ENCODE data around the gene IL24. TPM values are rescaled to one million over a fixed set of nuclear protein-coding genes. Genes with fewer than 3 reads are reported as not detected.
"Not testable (repeated sequence)": the region's sequence is repeated elsewhere in the genome, so short reads cannot be mapped to it uniquely, and the experiment has no call there.

The IL24 gene
- total RNA-seq, 1 experiment from 2014 or later = not detected

DNA sequence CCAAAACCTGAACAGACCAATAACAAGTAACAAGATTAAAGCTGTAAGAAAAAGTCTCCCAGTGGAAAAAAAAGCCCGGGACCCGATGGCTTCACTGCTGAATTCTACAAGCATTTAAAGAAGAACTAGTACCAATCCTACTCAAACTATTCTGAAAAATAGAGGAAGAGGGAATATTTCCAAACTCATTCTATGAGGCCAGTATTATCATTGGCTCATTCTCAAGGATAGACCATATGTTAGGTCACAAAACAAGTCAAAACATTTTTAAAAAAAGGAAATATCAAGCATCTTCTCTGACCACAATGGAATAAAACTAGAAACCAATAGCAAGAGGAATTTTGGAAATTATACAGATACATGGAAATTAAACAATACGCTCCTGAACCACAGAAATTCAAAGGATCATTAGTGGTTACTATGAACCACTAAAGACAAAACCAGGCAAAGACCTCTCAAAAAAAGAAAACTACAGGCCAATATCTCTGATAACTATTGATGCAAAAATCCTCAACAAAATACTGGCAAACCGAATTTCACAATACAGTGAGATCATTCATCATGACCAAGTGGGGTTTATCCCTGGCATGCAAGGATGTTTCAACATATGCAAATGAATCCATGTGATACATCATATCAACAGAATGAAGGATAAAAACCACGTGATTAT lies 45.8 kb upstream of the IL24 start:
- ATAC-seq = no peak
- TF ChIP-seq RAD21 (IDR thresholded peaks at IDR 0.05; ENCODE audit: low read depth) (no peak), SRF (IDR thresholded peaks at IDR 0.05; ENCODE audit: low read depth) (no peak), ATF3 (IDR thresholded peaks at IDR 0.05) (no peak), CBX3 (IDR thresholded peaks at IDR 0.05; ENCODE audit: low read depth) (no peak), JUND (IDR thresholded peaks at IDR 0.05) (no peak), CTCF (IDR thresholded peaks at IDR 0.05 in 2 of 3, conservative IDR thresholded peaks at IDR 0.05 in 1 of 3; ENCODE audit: borderline replicate concordance in 1 of 3, insufficient read depth in 1 of 3, low read depth in 2 of 3, low read length in 2 of 3) (no peak), EZH2 (IDR thresholded peaks at IDR 0.05) (no peak), ZFX (IDR thresholded peaks at IDR 0.05) (no peak), SP1 (IDR thresholded peaks at IDR 0.05; ENCODE audit: low read depth) (no peak), ELF1 (IDR thresholded peaks at IDR 0.05; ENCODE audit: borderline replicate concordance, low read depth) (no peak), TCF7L2 (IDR thresholded peaks at IDR 0.05; ENCODE audit: borderline replicate concordance, extremely low read depth, insufficient read depth, insufficient read length) (no peak), POLR2A (IDR thresholded peaks at IDR 0.05; ENCODE audit: borderline replicate concordance, extremely low read depth, insufficient read depth, insufficient read length) (no peak), YY1 (IDR thresholded peaks at IDR 0.05; ENCODE audit: extremely low read depth, insufficient replicate concordance, low read depth, low read length) (no peak), ZBTB33 (IDR thresholded peaks at IDR 0.05; ENCODE audit: extremely low read depth, insufficient replicate concordance, low read length) (no peak), POLR2AphosphoS5 (IDR thresholded peaks at IDR 0.05; ENCODE audit: low read depth, low read length) (no peak), SIN3A (IDR thresholded peaks at IDR 0.05; ENCODE audit: low read depth) (no peak), CEBPB (IDR thresholded peaks at IDR 0.05; ENCODE audit: low read depth) (no peak)
- TF ChIP-seq, protein P1, sequence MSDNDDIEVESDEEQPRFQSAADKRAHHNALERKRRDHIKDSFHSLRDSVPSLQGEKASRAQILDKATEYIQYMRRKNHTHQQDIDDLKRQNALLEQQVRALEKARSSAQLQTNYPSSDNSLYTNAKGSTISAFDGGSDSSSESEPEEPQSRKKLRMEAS (IDR thresholded peaks at IDR 0.05) = no peak
- no peaks in the 10 kb centered on the region for H3K27me3 ChIP-seq (ENCODE audit: insufficient read depth, low read length)
- no peaks in the 10 kb centered on the region for H3K79me2 ChIP-seq (ENCODE audit: insufficient read depth, low read length)
- no peaks in the 10 kb centered on the region for H4K20me1 ChIP-seq (ENCODE audit: insufficient read depth)
- intact Hi-C loops (cut with micrococcal nuclease) = no loop called here
- H3K9me3 ChIP-seq (ENCODE audit: control insufficient read depth in 1 of 2, insufficient read depth in 1 of 2, low read depth in 1 of 2, low read length in 2 of 2) = peaks cover 0 to 5% of the 10 kb centered on the region in 2 experiments; a peak in 1 of 4 replicates
- H3K27ac ChIP-seq (ENCODE audit: low read depth, low read length) = no peak overlapping the region
- H3K4me2 ChIP-seq (ENCODE audit: low read length) = no peak overlapping the region
- no peak for DNase-seq (ENCODE audit: low read depth, low spot score)
- RAD21 ChIA-PET (ENCODE audit: low non-redundant PET in 1 of 2, low total read pairs in 2 of 2, uncharacterized antibody in 2 of 2, unreplicated experiment in 2 of 2) = no interaction called here
- POLR2A ChIA-PET = no interaction called here
- no peak overlapping the region for H3K4me3 ChIP-seq (replicated peaks in 1 of 2; ENCODE audit: low read depth in 1 of 2, low read length in 2 of 2)
- H3K4me1 ChIP-seq (ENCODE audit: control insufficient read depth in 1 of 2, insufficient read depth in 2 of 2, low read length in 2 of 2) = no peaks in the 10 kb centered on the region
- H2AFZ ChIP-seq (ENCODE audit: low read depth, low read length, poor library complexity, severe bottlenecking) = no peak overlapping the region
- H3K36me3 ChIP-seq (ENCODE audit: control insufficient read depth in 1 of 2, insufficient read depth in 2 of 2, low read length in 2 of 2) = no peaks in the 10 kb centered on the region
- no peaks in the 10 kb centered on the region for H3K9me2 ChIP-seq (ENCODE audit: insufficient read depth)
- H3K9ac ChIP-seq (ENCODE audit: low read length) = no peak overlapping the region
- CTCF ChIA-PET = interaction anchor here (1.0 kb wide), 1 partner anchor 14 kb away, joined by 3 read pairs; the partner anchor contains the start of gene IL20
- BruUV-seq (replicated peaks) = no TSS peak

- RAD21 ChIA-PET (ENCODE audit: low non-redundant PET in 1 of 2, low total read pairs in 2 of 2, uncharacterized antibody in 2 of 2, unreplicated experiment in 2 of 2); ATAC-seq; POLR2A ChIA-PET: not testable (repeated sequence)
Observed at GRCh38 chr1:206852662-206853061, 44.6 kb upstream of the IL24 start.

More at GRCh38 chr1:206852662-206853061, 44.6 kb upstream of the IL24 start:
- H3K4me3 ChIP-seq (replicated peaks in 1 of 2; ENCODE audit: low read depth in 1 of 2, low read length in 2 of 2); CTCF ChIA-PET; H3K4me2 ChIP-seq (ENCODE audit: low read length); H2AFZ ChIP-seq (ENCODE audit: low read depth, low read length, poor library complexity, severe bottlenecking); BruUV-seq (replicated peaks); intact Hi-C loops (cut with micrococcal nuclease); H3K79me2 ChIP-seq (ENCODE audit: insufficient read depth, low read length); H4K20me1 ChIP-seq (ENCODE audit: insufficient read depth); H3K9ac ChIP-seq (ENCODE audit: low read length); H3K27me3 ChIP-seq (ENCODE audit: insufficient read depth, low read length); H3K36me3 ChIP-seq (ENCODE audit: control insufficient read depth in 1 of 2, insufficient read depth in 2 of 2, low read length in 2 of 2); H3K27ac ChIP-seq (ENCODE audit: low read depth, low read length); H3K9me3 ChIP-seq (ENCODE audit: control insufficient read depth in 1 of 2, insufficient read depth in 1 of 2, low read depth in 1 of 2, low read length in 2 of 2); DNase-seq (ENCODE audit: low read depth, low spot score); H3K9me2 ChIP-seq (ENCODE audit: insufficient read depth); H3K4me1 ChIP-seq (ENCODE audit: control insufficient read depth in 1 of 2, insufficient read depth in 2 of 2, low read length in 2 of 2): not testable (repeated sequence)
